ENCODE data around the gene YEATS2.

DNA sequence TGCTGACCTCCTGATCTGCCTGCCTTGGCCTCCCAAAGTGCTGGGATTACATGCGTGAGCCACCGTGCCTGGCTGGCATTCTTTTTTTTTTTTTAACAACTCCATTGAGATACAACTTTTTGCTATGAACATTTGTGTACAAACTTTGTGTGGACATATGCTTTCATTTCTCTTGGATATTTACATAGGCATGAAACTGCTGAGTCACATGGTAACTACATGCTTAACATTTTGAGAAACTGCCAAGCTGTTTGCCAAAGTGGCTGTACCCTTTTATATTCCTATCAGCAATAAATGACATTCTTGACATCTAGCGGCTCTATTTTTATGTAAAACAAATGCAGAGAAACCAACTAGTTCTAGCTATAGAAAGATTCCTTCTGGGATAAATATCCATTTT is 8.7 kb upstream of the YEATS2 start:
- TF ChIP-seq POLR2A (IDR thresholded peaks at IDR 0.05) (no peak), CTCF (IDR thresholded peaks at IDR 0.05 in 4 of 5, conservative IDR thresholded peaks at IDR 0.05 in 1 of 5) (no peak)
